ENCODE results near the gene UNG.

GRCh38 chr12:109130297-109131153, 33.1 kb downstream of the UNG start:
- no peak for TF ChIP-seq POLR2A (IDR thresholded peaks at IDR 0.05)
- TF ChIP-seq, protein P1, sequence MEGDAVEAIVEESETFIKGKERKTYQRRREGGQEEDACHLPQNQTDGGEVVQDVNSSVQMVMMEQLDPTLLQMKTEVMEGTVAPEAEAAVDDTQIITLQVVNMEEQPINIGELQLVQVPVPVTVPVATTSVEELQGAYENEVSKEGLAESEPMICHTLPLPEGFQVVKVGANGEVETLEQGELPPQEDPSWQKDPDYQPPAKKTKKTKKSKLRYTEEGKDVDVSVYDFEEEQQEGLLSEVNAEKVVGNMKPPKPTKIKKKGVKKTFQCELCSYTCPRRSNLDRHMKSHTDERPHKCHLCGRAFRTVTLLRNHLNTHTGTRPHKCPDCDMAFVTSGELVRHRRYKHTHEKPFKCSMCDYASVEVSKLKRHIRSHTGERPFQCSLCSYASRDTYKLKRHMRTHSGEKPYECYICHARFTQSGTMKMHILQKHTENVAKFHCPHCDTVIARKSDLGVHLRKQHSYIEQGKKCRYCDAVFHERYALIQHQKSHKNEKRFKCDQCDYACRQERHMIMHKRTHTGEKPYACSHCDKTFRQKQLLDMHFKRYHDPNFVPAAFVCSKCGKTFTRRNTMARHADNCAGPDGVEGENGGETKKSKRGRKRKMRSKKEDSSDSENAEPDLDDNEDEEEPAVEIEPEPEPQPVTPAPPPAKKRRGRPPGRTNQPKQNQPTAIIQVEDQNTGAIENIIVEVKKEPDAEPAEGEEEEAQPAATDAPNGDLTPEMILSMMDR (IDR thresholded peaks at IDR 0.05) = no peak
